GM18909 (cell line): ENCODE measurements around the gene FGF11.
A peak's percentile ranks its signal among the peaks of the same experiment; 100 is the strongest.
"Not testable (repeated sequence)": the region's sequence is repeated elsewhere in the genome, so short reads cannot be mapped to it uniquely, and the experiment has no call there.

Source experiments
- ATAC-seq: cut with Tn5 transposase; IDR thresholded peaks from one replicate; pipeline ENCODE4 v1.9.1; 2021; ENCODE audit warnings: mild to moderate bottlenecking; ENCODE audit not compliant: unreplicated experiment, poor library complexity

FGF11 gene

DNA sequence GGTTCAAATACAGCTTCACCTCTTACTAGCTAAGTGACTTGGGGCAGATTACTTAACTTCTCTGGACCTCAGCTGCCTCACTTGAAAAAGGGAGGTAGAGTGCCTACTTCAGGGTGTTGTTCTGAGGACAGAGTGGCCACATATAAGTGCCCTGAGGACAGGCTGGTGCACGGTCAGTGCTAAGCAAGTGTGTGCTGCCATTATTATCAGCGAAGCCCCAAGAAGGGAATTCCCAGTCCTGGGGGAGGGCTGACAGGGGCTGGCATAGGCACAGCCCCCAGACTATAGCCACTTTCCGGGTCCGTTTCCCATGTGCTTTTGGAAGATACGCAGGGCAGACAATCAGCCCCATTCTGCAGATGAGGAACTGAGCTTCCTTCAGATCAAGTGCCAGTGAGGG, 37.6 kb downstream of the FGF11 start:
- no peak for ATAC-seq

DNA sequence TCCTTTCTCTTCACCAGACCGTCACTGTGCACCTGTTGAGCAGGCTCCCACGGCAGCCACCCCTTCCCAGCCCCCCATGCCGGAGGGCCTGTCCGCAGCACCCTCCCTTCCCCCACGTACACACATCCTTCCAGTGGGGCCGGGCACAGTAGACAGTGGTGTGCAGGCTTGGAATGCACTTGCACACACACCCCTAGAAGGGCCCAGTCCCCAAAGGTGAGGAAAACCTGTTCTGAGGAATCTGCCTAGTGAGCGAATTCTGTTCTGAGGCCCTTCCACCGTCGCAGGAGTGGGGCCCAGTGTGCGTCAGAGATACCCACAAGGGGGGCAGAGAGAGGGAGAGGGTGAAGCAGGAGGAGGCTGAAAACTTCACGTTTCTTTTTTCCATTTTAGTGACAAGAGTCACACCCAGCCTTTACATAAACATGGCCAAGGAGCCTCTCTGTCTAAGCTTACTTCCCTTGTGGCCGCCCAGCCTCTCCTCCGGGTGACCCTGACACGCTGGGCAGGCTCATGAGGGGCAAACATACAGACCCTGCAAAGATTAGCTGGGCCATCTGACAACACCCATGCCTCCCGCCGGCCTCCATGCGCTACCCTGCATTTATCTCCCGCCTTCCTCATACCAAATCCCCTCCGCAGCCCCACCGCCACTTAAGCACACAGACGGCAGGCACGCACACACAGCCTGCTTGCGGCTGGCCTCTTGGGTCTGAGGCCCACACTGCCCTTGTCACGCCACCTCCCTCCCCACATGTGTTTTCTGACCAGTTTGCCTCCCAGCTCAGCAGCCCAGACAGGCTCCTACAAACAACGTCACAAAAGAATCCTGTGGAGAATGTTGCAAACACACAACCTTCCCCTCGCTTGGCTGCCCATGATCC, 38.3 kb downstream of the FGF11 start:
- no peak for ATAC-seq

DNA sequence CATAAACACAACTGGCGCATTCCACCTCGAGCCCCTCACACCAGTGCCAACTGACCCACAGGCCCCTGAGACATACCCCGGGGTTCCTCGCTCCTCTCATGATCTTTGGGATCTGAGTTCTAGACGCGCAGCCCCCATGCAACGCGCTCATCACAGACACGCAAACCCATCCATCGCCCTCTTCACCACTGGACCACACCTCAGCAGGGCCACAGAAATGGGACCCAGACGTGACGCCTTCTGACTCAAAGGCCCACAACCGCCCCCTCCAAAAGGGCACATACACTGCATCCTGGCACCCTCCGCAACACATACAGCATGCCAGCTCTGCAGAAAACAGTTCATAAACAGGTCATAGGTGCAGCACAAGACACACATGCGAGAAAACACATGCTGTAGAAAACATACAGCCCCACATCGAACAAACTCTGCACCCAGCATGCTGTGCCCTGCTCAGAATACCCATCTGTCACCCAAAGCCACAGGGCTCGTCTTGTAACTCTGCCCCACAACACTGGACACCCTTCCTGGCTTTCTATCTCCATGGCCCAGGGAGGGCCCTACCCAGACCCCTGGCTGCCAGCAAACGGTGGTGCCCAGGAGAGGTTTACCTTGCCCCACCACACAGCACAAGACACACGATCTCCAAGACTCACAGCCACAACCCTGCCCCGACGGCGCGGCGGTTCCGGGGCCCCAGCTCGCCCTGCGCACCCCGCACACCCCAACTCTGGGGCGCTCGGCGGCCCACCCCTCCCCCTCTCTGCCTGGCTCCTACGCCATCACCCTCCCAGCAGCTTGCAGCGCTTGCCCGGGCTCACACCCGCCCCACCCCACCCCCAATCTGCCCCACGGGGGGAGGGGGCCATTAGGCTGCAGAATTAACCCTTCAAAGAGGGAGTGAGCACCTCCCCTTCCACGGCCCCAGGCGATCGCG, 39.2 kb downstream of the FGF11 start:
- no peak for ATAC-seq

DNA sequence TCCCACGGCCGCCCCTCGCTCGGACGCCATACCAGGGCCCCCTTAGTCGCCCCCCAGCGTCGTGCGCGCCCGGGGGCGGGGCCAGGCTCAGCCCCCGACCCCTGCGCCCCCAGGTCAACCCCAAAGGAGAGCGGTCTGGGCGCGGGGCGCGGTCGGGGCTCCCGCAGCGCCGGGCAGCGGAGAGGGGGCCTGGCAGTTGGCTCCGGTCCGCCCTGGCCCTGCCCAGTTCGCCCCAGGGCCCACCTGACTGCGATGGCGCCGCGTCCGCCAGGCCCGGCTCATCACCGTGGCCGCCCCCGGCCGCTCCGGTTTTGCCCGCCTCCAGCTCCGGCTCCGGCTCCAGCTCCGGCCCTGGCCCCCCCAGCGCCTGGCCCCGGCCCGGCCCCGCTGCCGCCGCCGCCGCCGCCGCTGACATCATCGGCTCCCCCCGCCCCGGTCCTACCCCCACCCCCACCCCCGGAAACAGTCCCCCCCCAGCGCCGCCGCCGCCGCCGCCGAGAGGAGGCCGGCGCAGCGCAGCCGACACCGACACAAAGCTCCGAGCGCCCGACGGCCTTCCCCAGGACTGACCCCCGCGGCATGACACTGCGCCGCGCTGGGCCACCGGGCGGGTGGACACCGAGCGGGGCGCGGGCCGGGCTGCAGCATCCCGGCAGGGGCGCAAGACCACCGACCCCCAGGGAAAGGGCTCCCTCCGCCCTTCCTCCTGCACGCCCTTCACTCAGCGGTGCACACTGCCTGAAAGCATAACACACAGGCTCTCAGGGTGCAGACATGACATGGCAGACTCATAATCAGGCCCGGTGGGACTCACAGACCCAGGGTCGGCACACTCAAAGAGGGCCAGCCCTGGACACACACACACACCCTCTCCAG, 40.1 kb downstream of the FGF11 start, which contains the start of gene ZBTB4:
Gene ZBTB4 (minus strand): TSS at position 419 of the 876 bp plus-strand sequence. CDS start 12,830 bp downstream, outside the sequence.
- no peak for ATAC-seq

GRCh38 chr17:7480089-7480384, 40.7 kb downstream of the FGF11 start:
- no peak for ATAC-seq

- ATAC-seq: not testable (repeated sequence)
These were observed 42.0 kb downstream of the FGF11 start, which contains the start of gene SLC35G6 for GRCh38 chr17:7481275-7481674. SLC35G6 (plus strand) TSS chr17:7481446; CDS start chr17:7481517, 71 bp downstream.

DNA sequence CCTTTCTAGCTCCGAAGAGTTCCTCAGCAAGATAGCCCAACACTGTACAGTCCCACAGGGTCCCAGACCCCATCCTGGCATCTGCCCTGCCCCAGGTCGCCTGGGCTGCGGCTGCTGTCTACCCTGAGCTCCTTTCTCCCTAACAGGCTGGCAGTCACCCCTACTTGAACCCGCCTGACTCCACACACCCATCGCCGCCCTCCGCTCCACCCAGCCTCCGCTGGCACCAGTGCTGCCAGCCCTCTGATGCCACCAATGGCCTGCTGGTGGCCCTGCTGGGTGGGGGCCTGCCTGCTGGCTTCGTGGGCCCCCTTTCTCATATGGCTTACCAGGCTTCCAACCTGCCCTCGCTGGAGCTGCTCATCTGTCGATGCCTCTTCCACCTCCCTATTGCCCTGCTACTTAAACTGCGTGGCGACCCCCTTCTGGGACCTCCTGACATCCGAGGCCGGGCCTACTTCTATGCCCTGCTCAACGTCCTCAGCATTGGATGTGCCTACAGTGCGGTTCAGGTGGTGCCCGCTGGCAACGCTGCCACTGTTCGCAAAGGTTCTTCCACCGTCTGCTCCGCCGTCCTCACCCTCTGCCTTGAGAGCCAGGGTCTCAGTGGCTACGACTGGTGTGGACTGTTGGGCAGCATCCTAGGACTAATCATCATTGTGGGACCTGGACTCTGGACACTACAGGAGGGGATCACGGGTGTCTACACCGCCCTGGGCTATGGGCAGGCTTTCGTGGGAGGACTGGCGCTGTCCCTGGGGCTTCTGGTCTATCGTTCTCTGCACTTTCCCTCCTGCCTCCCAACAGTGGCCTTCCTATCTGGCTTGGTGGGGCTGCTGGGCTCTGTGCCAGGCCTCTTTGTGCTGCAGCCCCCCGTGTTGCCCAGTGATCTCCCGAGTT, 42.8 kb downstream of the FGF11 start:
- ATAC-seq: not testable (repeated sequence)

GRCh38 chr17:7482742-7483088, 43.4 kb downstream of the FGF11 start:
- ATAC-seq: not testable (repeated sequence)

DNA sequence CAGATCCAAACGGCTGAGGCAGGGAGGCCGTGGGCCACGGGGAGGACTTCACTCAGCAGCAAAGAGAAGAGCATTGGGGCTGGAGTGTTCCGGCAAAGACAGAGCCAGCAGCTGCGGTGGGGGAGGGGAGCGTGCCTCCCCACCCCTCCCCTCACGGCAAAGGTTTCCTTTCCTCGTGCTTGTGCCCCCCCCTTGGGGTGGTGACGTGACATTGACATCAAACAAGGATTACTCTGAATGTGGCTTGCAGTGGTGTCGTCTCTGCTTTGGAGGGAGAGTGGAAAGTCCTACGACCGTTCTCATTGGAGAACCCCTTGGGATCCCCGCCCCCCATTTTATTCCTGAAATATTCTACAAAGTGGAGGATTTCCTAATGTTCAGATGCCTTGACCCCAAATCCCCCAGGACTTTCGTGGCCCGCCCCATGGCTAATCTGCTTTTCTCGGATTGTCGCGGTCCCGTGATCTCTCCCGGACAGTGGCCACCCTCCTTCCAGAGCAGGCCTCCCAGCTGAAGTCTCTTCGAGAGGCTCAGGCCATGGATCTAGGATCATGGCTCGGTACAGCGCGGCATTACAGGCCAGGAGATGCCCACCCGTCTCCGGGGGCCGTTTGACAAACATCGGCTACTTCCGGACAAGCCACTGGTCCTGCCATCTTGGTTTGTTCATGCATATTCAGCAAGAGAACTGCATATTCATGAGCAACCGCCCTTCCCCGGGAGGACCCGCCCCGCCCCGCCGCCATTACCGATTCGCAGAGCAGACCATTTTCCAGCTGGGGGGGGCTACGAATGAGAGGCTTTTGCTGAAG, 44.1 kb downstream of the FGF11 start:
- peak; percentile 41 for ATAC-seq

DNA sequence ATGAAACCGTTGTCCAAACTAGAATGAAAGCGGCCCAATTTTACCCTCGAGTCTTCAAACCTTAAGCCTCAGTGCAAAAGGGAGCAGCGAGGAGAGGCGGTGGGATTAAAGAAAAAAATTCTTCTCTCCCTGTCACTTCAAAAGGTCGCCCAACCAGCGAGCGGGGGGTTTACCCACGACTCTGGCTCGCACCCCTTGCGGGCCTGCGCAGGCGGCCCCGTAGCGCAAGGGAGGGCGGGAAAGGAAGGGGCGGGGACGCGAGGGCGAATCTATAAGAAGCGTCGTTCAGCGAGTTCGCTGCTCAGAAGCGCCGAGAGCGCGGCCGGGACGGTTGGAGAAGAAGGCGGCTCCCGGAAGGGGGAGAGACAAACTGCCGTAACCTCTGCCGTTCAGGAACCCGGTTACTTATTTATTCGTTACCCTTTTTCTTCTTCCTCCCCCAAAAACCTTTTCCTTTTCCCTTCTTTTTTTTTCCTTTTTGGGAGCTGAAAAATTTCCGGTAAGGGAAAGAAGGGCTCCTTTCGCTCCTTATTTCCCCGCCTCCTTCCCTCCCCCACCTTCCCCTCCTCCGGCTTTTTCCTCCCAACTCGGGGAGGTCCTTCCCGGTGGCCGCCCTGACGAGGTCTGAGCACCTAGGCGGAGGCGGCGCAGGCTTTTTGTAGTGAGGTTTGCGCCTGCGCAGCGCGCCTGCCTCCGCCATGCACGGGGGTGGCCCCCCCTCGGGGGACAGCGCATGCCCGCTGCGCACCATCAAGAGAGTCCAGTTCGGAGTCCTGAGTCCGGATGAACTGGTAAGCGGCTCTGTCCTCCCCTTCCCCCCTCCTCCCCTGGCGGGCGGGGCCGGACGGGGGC, 45.0 kb downstream of the FGF11 start, which contains the start of gene POLR2A:
Gene POLR2A (plus strand): TSS at position 300 of the 852 bp plus-strand sequence.
- ATAC-seq: peak; percentile 64

DNA sequence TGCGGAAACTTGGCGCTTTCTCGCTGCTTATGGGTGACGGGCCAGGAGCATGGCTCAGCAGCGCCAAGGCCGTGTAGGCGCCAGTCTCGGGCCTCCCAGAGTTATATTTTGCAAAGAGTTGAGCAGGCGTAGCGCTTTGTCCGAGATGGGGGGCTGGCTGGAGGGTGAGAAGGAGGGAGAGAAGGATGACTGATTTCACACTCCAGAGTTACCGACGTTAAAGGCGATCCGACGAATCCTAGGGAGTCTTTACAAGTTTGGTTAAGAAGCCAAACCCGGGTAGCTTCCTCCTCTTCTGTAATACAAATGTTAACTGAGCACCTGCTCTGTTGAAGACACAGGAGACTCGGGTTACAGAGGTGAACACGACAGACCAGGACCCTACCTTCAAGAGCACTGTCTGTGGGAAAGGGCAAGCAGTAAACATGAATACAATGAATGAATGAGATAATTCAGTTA, 45.6 kb downstream of the FGF11 start:
- ATAC-seq: no peak

GRCh38 chr17:7486181-7486580, 46.9 kb downstream of the FGF11 start:
- no peak for ATAC-seq

GRCh38 chr17:7490144-7490543, 50.8 kb downstream of the FGF11 start:
- no peak for ATAC-seq

- ATAC-seq: no peak
These were observed 52.3 kb downstream of the FGF11 start for GRCh38 chr17:7491583-7491982.

GRCh38 chr17:7493941-7494340, 54.6 kb downstream of the FGF11 start:
- no peak for ATAC-seq
